ENCODE data around the gene AFAP1L2. TPM values are rescaled to one million over a fixed set of nuclear protein-coding genes. Genes with fewer than 3 reads are reported as not detected.

Gene AFAP1L2
- total RNA-seq, 1 donor: 0.18 TPM

- TF ChIP-seq, protein P1, sequence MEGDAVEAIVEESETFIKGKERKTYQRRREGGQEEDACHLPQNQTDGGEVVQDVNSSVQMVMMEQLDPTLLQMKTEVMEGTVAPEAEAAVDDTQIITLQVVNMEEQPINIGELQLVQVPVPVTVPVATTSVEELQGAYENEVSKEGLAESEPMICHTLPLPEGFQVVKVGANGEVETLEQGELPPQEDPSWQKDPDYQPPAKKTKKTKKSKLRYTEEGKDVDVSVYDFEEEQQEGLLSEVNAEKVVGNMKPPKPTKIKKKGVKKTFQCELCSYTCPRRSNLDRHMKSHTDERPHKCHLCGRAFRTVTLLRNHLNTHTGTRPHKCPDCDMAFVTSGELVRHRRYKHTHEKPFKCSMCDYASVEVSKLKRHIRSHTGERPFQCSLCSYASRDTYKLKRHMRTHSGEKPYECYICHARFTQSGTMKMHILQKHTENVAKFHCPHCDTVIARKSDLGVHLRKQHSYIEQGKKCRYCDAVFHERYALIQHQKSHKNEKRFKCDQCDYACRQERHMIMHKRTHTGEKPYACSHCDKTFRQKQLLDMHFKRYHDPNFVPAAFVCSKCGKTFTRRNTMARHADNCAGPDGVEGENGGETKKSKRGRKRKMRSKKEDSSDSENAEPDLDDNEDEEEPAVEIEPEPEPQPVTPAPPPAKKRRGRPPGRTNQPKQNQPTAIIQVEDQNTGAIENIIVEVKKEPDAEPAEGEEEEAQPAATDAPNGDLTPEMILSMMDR (IDR thresholded peaks at IDR 0.05; ENCODE audit: insufficient read depth, low read length): no peak
- DNase-seq (ENCODE audit: low read depth): no peak
- H3K4me3 ChIP-seq (ENCODE audit: low read depth, low read length): no peak overlapping the region
Measured at GRCh38 chr10:114396464-114396863, 7.8 kb downstream of the AFAP1L2 start.

DNA sequence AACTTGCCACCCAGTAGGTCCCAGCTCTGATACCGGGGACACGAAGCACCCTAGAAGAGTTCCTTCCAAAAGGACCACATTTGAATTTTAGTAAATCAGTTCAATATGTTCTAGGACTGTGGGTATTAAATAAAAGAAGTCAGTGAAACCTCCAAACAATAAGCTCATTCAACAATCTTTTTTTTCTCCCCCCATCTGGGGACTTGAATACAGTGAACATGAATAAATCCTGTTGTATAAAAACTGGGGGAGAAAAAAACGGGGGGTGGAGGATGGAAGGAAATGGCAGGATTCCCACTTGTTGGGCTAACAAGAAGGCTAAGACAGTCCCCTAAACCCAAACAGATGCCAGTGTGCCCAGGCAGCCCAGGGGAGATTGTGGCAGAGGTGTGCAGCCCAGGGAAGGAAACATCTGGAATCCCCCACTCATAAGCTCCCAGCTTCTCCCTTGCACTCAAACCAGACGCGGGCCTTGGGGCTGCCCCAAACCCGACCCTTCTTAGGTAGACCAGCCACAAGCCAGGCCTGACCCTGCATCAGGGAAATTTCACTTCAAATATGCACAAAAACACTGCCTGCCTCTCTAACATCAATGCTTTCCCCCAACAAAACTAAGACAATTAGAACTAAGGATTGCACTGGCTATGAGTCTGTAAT is 8.8 kb downstream of the AFAP1L2 start:
- no peak overlapping the region for H3K4me3 ChIP-seq (ENCODE audit: low read depth, low read length)
- DNase-seq (ENCODE audit: low read depth): no peak
- TF ChIP-seq, protein P1 (IDR thresholded peaks at IDR 0.05; ENCODE audit: insufficient read depth, low read length): no peak

- no peak for DNase-seq (ENCODE audit: low read depth)
- TF ChIP-seq, protein P1 (IDR thresholded peaks at IDR 0.05; ENCODE audit: insufficient read depth, low read length): no peak
- H3K4me3 ChIP-seq (ENCODE audit: low read depth, low read length): no peak overlapping the region
Measured at GRCh38 chr10:114394531-114394930, 9.8 kb downstream of the AFAP1L2 start.

GRCh38 chr10:114393886-114394285 is 10.4 kb downstream of the AFAP1L2 start:
- TF ChIP-seq, protein P1 (IDR thresholded peaks at IDR 0.05; ENCODE audit: insufficient read depth, low read length): no peak
- DNase-seq (ENCODE audit: low read depth): no peak

DNA sequence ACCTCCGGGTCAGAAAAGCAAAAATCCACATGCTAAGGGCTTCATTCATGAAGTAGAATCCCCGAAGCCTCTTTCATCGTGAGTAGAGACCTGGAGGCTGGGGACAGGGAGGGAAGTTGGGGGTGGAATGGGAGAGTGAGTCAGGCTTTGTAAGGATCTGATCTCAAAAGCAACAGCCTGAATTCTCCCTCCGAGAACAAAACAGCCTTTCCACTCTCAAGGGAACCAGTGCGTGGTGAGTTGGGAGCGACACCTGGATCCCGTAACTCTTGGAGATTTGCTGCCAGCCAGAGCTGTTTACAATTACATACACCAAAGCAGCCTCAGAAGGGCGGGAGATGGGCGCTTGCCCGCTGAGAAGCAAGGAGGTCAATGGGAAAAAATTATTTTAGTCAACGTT is 10.8 kb downstream of the AFAP1L2 start:
- DNase-seq (ENCODE audit: low read depth): no peak
- H3K4me3 ChIP-seq (ENCODE audit: low read depth, low read length): no peak overlapping the region
- TF ChIP-seq, protein P1 (IDR thresholded peaks at IDR 0.05; ENCODE audit: insufficient read depth, low read length): no peak

More at GRCh38 chr10:114393886-114394285, 10.4 kb downstream of the AFAP1L2 start:
- no peak overlapping the region for H3K4me3 ChIP-seq (ENCODE audit: low read depth, low read length)

- TF ChIP-seq, protein P1 (IDR thresholded peaks at IDR 0.05; ENCODE audit: insufficient read depth, low read length): no peak
- H3K4me3 ChIP-seq (ENCODE audit: low read depth, low read length): no peak overlapping the region
- no peak for DNase-seq (ENCODE audit: low read depth)
Measured at GRCh38 chr10:114392112-114392835, 12.0 kb downstream of the AFAP1L2 start.
